Nephron progenitor cell (in vitro differentiated cells): ENCODE data around the gene CLMP.

ENCODE experiments used
- DNase-seq: peaks from one replicate; pipeline ENCODE4 v3.0.0; 2021
- H3K27ac Mint-ChIP-seq: 2 replicates; pipeline ENCODE4 v1.8.0; 2021; ENCODE audit warnings: mild to moderate bottlenecking, moderate library complexity, mixed read lengths
- H3K27me3 Mint-ChIP-seq: 2 replicates; pipeline ENCODE4 v1.8.0; 2021; ENCODE audit warnings: mild to moderate bottlenecking, low read depth, mixed read lengths; ENCODE audit not compliant: poor library complexity
- H3K36me3 Mint-ChIP-seq: 2 replicates; pipeline ENCODE4 v1.8.0; 2021; ENCODE audit warnings: low read depth, mixed read lengths
- H3K4me1 Mint-ChIP-seq: 2 replicates; pipeline ENCODE4 v1.8.0; 2021; ENCODE audit warnings: mixed read lengths
- H3K4me3 Mint-ChIP-seq: 2 replicates; pipeline ENCODE4 v1.8.0; 2021; ENCODE audit warnings: mild to moderate bottlenecking, moderate library complexity, mixed read lengths
- H3K9me3 Mint-ChIP-seq: 2 replicates; pipeline ENCODE4 v1.8.0; 2021; ENCODE audit warnings: mild to moderate bottlenecking, moderate library complexity, mixed read lengths
- CTCF ChIP-seq: fragments of 200-600 bp; sonication (generic); IDR thresholded peaks from 2 replicates; pipeline ENCODE4 v1.5.0; 2021; ENCODE audit warnings: antibody characterized with exemption

Gene CLMP

DNA sequence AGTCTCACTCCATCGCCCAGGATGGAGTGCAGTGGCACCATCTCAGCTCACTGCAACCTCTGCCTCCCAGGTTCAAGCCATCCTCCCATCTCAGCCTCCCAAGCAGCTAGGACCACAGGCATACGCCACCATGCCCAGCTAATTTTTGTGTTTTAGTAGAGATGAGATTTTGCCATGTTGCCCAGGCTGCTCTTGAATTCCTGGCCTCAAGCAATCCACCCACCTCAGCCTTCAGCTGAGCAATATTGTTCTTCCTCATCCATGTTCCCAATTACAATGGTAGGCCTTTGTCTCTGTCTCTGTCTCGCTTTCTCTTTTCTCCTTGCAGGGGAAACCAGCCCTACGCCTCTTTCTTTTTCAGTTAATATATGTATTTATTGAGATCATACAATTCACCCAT is 143.4 kb downstream of the CLMP start:
- Mint-ChIP-seq H3K4me1 (peaks cover 7% of the 10 kb centered on the region), H3K27ac (no peak overlapping the region), H3K9me3 (no peaks in the 10 kb centered on the region), H3K4me3 (no peak overlapping the region), H3K36me3 (no peaks in the 10 kb centered on the region), H3K27me3 (peaks cover 10% of the 10 kb centered on the region)
- no peak for TF ChIP-seq CTCF
- DNase-seq = no peak

- Mint-ChIP-seq H3K4me3 (no peak overlapping the region), H3K4me1 (peaks cover 11% of the 10 kb centered on the region), H3K27me3 (peaks cover 10% of the 10 kb centered on the region), H3K9me3 (no peaks in the 10 kb centered on the region), H3K36me3 (no peaks in the 10 kb centered on the region), H3K27ac (no peak overlapping the region)
- TF ChIP-seq CTCF = no peak
- DNase-seq = no peak
Observed at GRCh38 chr11:123051146-123051545, 143.9 kb downstream of the CLMP start.

- no peaks in the 10 kb centered on the region for H3K36me3 Mint-ChIP-seq
- H3K4me1 Mint-ChIP-seq = peaks cover 11% of the 10 kb centered on the region
- H3K9me3 Mint-ChIP-seq = no peaks in the 10 kb centered on the region
- peaks cover 10% of the 10 kb centered on the region for H3K27me3 Mint-ChIP-seq
- no peak overlapping the region for H3K27ac Mint-ChIP-seq
- no peak for DNase-seq
- TF ChIP-seq CTCF = no peak
- no peak overlapping the region for H3K4me3 Mint-ChIP-seq
Observed at GRCh38 chr11:123047947-123048293, 147.1 kb downstream of the CLMP start.

GRCh38 chr11:123047266-123047946 is 147.6 kb downstream of the CLMP start:
- peaks cover 11% of the 10 kb centered on the region for H3K4me1 Mint-ChIP-seq

GRCh38 chr11:123046473-123047259 is 148.4 kb downstream of the CLMP start:
- Mint-ChIP-seq H3K9me3 (no peaks in the 10 kb centered on the region), H3K4me1 (peaks cover 11% of the 10 kb centered on the region), H3K4me3 (no peak overlapping the region), H3K27me3 (peaks cover 15% of the 10 kb centered on the region), H3K36me3 (no peaks in the 10 kb centered on the region), H3K27ac (peak overlapping the region; percentile 23)
- no peak for DNase-seq
- TF ChIP-seq CTCF = no peak

More at GRCh38 chr11:123047266-123047946, 147.6 kb downstream of the CLMP start:
- no peak for TF ChIP-seq CTCF
- no peak for DNase-seq
- H3K9me3 Mint-ChIP-seq = no peaks in the 10 kb centered on the region
- H3K27me3 Mint-ChIP-seq = peaks cover 10% of the 10 kb centered on the region
- H3K27ac Mint-ChIP-seq = no peak overlapping the region
- no peak overlapping the region for H3K4me3 Mint-ChIP-seq
- no peaks in the 10 kb centered on the region for H3K36me3 Mint-ChIP-seq
